ENCODE data around the gene NDUFA11.
"Not testable (repeated sequence)": the region's sequence is repeated elsewhere in the genome, so short reads cannot be mapped to it uniquely, and the experiment has no call there.

NDUFA11 gene

DNA sequence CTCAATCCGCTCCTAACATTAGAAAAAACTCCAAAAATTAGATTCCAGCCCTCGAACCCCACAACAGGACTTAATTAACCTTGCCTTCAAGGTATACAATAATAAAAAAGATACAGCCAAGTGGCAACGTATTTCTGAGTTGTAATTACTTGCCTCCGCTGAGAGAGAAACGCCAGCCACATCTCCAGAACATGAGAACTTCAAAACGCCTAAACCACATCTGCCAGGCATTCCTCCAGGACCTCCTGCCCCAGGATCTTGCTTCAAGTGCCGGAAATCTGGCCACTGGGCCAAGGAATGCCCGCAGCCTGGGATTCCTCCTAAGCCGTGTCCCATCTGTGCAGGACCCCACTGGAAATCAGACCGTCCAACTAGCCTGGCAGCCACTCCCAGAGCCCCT is 49.5 kb downstream of the NDUFA11 start:
- DNase-seq = not testable (repeated sequence)

DNA sequence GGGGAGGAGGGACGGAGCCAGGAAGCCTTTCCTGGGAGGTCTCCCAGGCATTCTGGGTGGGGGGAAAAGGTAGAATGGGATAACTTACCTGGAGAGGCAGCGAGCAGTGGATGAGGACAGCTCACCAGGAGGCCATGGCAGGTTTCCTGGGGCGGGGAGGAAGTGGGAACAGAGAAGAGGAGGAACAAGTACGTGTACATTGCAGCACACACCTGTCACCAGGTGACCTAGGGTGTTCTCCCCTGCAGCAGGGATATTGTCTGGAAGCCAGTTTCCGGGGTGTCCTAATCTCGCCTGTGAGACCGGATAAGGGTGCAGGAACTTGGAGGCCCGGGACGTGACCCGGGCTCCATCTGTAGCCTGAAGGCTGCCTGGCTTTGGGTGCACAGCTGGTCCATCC is 52.3 kb downstream of the NDUFA11 start, which contains the start of gene FUT3:
Gene FUT3, minus strand, starts transcription at position 148 of the 400 bp plus-strand sequence.
- no peak for DNase-seq

DNA sequence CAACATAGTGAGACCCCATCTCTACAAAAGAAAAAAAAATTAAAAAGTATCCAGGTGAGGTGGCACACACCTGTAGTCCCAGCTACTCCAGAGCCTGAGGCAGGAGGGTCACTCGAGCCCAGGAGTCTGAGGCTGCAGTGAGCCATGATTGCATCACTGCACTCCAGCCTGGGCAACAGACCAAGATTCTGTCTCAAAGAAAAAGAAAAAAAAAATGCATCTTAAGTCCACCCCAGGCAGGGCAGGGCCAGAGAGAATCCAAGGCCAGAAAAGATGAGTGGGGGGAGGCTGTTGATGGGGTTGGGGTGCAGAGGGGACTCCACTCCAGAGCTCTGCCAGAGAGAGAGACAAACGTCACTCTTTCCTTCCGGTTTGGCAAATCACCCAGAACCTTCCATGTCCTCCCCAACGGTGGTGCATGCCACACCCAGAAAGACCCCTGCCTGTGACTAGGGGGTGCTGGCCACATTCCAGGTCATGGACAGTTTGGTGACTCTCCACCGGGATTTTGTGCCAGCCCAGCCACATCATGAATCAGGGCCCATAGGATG is 52.8 kb downstream of the NDUFA11 start:
- DNase-seq = peak; percentile 24

DNA sequence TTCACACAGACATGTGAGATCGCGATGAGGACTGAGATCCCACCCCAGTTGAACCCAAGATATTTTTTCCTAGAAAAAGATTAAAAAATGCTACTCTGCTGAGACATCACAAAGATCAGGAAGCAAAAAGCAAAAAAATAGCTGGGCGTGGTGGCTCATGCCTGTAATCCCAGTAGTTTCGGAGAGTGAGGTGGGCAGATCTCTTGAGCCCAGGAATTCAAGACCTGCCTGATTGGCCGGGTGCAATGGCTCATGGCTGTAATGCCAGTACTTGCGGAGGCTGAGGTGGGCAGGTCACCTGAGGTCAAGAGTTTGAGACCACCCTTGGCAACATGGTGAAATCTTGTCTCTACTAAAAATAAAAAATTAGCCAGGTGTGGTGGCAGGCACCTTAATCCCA is 53.4 kb downstream of the NDUFA11 start:
- no peak for DNase-seq

DNA sequence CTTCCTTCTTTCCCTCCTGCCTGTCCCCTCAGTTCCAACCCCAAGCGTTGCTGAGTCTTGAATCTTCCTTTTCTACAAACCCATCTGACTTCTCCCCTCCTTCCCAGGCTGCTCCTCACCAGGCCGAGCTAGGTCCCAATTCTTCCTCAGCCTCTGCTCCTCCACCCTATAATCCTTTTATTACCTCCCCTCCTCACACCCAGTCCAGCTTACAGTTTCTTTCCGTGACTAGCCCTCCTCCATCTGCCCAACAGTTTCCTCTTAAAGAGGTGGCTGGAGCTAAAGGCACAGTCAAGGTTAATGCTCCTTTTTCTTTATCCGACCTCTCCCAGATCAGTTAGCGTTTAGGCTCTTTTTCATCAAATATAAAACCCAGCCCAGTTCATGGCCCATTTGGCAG is 55.0 kb downstream of the NDUFA11 start:
- DNase-seq = not testable (repeated sequence)

DNA sequence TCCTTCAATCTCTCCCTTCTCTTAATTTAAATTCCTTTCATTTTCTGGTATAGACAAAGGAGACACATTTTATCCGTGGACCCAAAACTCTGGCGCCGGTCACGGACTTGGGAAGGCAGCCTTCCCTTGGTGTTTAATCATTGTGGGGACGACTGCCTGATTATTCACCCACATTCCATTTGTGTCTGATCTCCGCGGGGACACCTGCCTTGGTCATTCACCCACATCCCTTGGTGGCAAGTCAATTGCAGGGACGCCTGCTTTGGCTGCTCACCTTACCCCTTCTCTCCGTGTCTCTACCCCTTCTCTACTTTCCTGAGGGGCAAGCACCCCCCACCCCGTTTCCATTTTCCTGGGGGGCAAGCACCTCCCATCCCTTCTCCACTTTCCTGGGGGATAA is 55.7 kb downstream of the NDUFA11 start:
- DNase-seq = not testable (repeated sequence)

Measured in OCI-M1 (cell line).